Transverse colon (tissue), 3 donors: ENCODE data around the gene OOEP.
"Not testable (repeated sequence)": the region's sequence is repeated elsewhere in the genome, so short reads cannot be mapped to it uniquely, and the experiment has no call there.

ENCODE experiments used
- EP300 ChIP-seq: sonication (generic); formaldehyde crosslinking; IDR thresholded peaks from one replicate; pipeline ENCODE4 v1.6.1; 2017; ENCODE audit warnings: antibody characterized with exemption, low read depth
- TF ChIP-seq, protein P1 (sequence below), 5 experiments: fragments of 200-600 bp in 3 of 5; fragments of 450-650 bp in 2 of 5; sonication (generic) in 3 of 5; IDR thresholded peaks; 1 replicate in 2 of 5; 2 replicates in 3 of 5; pipeline ENCODE4 v1.5.1; 2016 to 2017; ENCODE audit warnings: antibody characterized with exemption in 5 of 5, inconsistent platforms in 3 of 5, mild to moderate bottlenecking in 2 of 5, moderate library complexity in 1 of 5

DNA sequence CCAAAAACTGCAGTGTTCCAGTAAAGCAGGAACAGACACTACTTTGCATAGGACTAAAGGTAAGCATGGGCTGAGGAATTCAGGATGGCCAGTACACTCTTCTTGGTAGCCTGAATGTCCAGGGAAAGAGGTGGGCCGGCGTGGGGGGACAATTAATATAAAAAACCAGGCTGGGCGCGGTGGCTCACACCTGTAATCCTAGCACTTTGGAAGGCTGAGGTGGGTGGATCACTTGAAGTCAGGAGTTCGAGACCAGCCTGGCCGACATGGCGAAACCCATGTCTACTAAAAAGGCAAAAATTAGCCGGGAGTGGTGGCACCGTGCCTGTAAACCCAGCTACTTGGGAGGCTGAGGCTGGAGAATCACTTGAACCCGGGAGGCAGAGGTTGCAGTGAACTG, 11.8 kb upstream of the OOEP start:
- TF ChIP-seq, protein P1, sequence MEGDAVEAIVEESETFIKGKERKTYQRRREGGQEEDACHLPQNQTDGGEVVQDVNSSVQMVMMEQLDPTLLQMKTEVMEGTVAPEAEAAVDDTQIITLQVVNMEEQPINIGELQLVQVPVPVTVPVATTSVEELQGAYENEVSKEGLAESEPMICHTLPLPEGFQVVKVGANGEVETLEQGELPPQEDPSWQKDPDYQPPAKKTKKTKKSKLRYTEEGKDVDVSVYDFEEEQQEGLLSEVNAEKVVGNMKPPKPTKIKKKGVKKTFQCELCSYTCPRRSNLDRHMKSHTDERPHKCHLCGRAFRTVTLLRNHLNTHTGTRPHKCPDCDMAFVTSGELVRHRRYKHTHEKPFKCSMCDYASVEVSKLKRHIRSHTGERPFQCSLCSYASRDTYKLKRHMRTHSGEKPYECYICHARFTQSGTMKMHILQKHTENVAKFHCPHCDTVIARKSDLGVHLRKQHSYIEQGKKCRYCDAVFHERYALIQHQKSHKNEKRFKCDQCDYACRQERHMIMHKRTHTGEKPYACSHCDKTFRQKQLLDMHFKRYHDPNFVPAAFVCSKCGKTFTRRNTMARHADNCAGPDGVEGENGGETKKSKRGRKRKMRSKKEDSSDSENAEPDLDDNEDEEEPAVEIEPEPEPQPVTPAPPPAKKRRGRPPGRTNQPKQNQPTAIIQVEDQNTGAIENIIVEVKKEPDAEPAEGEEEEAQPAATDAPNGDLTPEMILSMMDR (IDR thresholded peaks at IDR 0.05) = not testable (repeated sequence)
- not testable (repeated sequence) for TF ChIP-seq EP300
